ENCODE results near the gene PGAP2. TPM values are rescaled to one million over a fixed set of nuclear protein-coding genes. Genes with fewer than 3 reads are reported as not detected.

The PGAP2 gene
- total and polyA plus RNA-seq, 2 of the 13 experiments (the other 11 are each of a cell fraction or from before 2014, with no cell fraction given): 21.5 to 47.8 TPM

DNA sequence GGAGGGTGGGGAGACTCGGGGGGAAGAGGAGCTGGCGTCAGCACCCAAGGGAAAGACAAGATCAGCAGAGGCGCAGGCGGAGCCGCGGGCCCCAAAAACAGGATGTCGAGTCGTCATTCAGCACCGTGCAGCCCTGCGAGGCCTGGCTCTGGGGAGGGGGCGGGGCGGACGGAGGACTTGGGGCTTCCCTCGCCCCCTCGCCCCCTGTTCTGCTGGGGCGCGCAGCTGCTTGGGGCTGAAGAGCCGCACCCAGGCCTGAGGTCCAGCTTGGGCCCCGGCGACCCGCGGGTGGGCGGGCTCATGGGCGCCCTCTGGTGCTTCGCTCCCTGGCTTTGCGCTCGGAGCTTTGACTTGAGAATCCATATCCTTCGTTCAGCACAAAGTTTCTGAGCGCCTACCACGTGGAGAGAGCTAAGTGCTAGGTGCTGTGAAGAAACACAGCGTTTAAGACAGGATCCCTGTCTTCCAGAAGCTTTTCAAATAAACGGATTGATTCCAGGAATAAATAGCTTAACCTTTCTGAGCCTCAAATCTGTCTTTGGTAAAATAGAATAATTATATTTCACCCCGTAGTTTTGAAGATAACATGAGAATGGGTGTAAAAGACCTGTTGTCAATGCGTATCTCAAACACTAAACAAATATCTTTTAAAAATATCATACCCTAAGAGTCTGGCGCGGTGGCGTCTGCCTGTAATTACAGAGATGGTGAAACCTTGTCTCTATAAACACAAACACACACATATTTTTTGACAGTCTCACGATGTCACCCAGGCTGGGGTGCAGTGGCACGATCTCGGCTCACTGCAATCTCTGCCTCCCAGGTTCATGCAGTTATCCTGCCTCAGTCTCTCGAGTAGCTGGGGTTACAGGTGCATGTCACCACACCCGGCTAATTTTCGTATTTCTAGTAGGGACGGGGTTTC is 33.3 kb downstream of the PGAP2 start:
- 12% methylated on average over 26 of the region's 44 CpGs for WGBS (ENCODE audit: low lambda C conversion rate)
- TF ChIP-seq ZFP36L2 (CRISPR knock-in tag; IDR thresholded peaks at IDR 0.05) (no peak), ZKSCAN5 (CRISPR knock-in tag; IDR thresholded peaks at IDR 0.05) (no peak), POLR2G (IDR thresholded peaks at IDR 0.05; ENCODE audit: low read depth, low read length) (peak; percentile 61; the same call in 1 of the 2 replicates), ZNF577 (CRISPR knock-in tag; IDR thresholded peaks at IDR 0.05; ENCODE audit: borderline replicate concordance, low read depth) (no peak), ZNF572 (CRISPR knock-in tag; IDR thresholded peaks at IDR 0.05) (no peak), YEATS4 (CRISPR knock-in tag; IDR thresholded peaks at IDR 0.05; ENCODE audit: borderline replicate concordance) (peak; percentile 83; the same call in 1 of the 2 replicates), BCL6 (CRISPR knock-in tag; IDR thresholded peaks at IDR 0.05) (0 out of 2 replicates have a peak, but pooled peaks have one; percentile 18), ZNF33B (CRISPR knock-in tag; IDR thresholded peaks at IDR 0.05) (no peak), HOXA7 (CRISPR knock-in tag; IDR thresholded peaks at IDR 0.05) (no peak), KLF15 (CRISPR knock-in tag; IDR thresholded peaks at IDR 0.05; ENCODE audit: borderline replicate concordance) (no peak), ZNF317 (CRISPR knock-in tag; IDR thresholded peaks at IDR 0.05) (peak; percentile 80; the same call in 1 of the 2 replicates), SALL1 (CRISPR knock-in tag; IDR thresholded peaks at IDR 0.05) (peak; percentile 77)
- TF ChIP-seq, protein P1, sequence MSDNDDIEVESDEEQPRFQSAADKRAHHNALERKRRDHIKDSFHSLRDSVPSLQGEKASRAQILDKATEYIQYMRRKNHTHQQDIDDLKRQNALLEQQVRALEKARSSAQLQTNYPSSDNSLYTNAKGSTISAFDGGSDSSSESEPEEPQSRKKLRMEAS (IDR thresholded peaks at IDR 0.05): peak; percentile 95
- TF ChIP-seq, protein P2, sequence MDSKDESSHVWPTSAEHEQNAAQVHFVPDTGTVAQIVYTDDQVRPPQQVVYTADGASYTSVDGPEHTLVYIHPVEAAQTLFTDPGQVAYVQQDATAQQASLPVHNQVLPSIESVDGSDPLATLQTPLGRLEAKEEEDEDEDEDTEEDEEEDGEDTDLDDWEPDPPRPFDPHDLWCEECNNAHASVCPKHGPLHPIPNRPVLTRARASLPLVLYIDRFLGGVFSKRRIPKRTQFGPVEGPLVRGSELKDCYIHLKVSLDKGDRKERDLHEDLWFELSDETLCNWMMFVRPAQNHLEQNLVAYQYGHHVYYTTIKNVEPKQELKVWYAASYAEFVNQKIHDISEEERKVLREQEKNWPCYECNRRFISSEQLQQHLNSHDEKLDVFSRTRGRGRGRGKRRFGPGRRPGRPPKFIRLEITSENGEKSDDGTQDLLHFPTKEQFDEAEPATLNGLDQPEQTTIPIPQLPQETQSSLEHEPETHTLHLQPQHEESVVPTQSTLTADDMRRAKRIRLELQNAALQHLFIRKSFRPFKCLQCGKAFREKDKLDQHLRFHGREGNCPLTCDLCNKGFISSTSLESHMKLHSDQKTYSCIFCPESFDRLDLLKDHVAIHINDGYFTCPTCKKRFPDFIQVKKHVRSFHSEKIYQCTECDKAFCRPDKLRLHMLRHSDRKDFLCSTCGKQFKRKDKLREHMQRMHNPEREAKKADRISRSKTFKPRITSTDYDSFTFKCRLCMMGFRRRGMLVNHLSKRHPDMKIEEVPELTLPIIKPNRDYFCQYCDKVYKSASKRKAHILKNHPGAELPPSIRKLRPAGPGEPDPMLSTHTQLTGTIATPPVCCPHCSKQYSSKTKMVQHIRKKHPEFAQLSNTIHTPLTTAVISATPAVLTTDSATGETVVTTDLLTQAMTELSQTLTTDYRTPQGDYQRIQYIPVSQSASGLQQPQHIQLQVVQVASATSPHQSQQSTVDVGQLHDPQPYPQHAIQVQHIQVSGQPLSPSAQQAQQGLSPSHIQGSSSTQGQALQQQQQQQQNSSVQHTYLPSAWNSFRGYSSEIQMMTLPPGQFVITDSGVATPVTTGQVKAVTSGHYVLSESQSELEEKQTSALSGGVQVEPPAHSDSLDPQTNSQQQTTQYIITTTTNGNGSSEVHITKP (CRISPR knock-in tag; IDR thresholded peaks at IDR 0.05; ENCODE audit: low read depth): no peak
- TF ChIP-seq, protein P3, sequence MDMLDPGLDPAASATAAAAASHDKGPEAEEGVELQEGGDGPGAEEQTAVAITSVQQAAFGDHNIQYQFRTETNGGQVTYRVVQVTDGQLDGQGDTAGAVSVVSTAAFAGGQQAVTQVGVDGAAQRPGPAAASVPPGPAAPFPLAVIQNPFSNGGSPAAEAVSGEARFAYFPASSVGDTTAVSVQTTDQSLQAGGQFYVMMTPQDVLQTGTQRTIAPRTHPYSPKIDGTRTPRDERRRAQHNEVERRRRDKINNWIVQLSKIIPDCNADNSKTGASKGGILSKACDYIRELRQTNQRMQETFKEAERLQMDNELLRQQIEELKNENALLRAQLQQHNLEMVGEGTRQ (IDR thresholded peaks at IDR 0.05; ENCODE audit: low read depth, low read length): no peak
- TF ChIP-seq, protein P3 (CRISPR knock-in tag; IDR thresholded peaks at IDR 0.05; ENCODE audit: borderline replicate concordance): no peak

More for the DNA sequence above, 33.3 kb downstream of the PGAP2 start:
- DNase-seq (ENCODE audit: low spot score) (peak; percentile 79), ATAC-seq (peak; percentile 84), FAIRE-seq (peak; percentile 69)
- H3K4me3 ChIP-seq (replicated peaks in 1 of 3; ENCODE audit: insufficient read depth in 1 of 3, low read depth in 2 of 3, low read length in 3 of 3): peak overlapping the region; percentile 79 to 84 (median 83)
- peaks cover 20% of the 10 kb centered on the region for H3K79me2 ChIP-seq (ENCODE audit: insufficient read depth, low read length)
- H3K36me3 ChIP-seq (replicated peaks in 1 of 2; ENCODE audit: control insufficient read depth in 1 of 2, insufficient read depth in 2 of 2, low read length in 2 of 2): no peaks in the 10 kb centered on the region; a peak in 1 of 5 replicates
- no TSS peak for BruUV-seq (replicated peaks)
- H3K9ac ChIP-seq (ENCODE audit: insufficient read depth, low read depth, low read length): peak overlapping the region; percentile 72
- peaks cover 46% of the 10 kb centered on the region for H3K4me1 ChIP-seq (ENCODE audit: insufficient read depth, low read length)
- no peaks in the 10 kb centered on the region; a peak in 1 of 5 replicates for H3K27me3 ChIP-seq (ENCODE audit: control insufficient read depth in 1 of 2, insufficient read depth in 2 of 2, low read length in 2 of 2)
- H3K27ac ChIP-seq (ENCODE audit: extremely low read length, insufficient read depth, low read length): peak overlapping the region; percentile 75
- POLR2A ChIA-PET: interaction anchor here (0.8 to 4.8 kb wide), 14 partner anchors 9 to 219 kb away, joined by 3 to 42 read pairs (median 4); partner anchors contain the start of genes NUP98, PGAP2 and STIM1
- CTCF ChIA-PET (ENCODE audit: low intra/inter-chr PET ratio, low total read pairs): interaction anchor here (1.5 kb wide), 1 partner anchor 16 kb away, joined by 15 read pairs; no protein-coding TSS in a partner anchor
- in situ Hi-C loops (cut with HindIII; ENCODE audit: extremely low pct_ligation_motif_present, low pct_unique_long_range_greater_than_20kb) (no loop called here), intact Hi-C loops (cut with micrococcal nuclease; ENCODE audit: unreplicated experiment) (loop anchor here (1.0 to 2.0 kb wide), 3 partner anchors 13 to 33 kb away; partner anchors contain the start of genes PGAP2 and STIM1)
- H4K20me1 ChIP-seq (ENCODE audit: insufficient read depth, low read length): peaks cover 5% of the 10 kb centered on the region; the same call in 1 of the 2 replicates
- H3K4me2 ChIP-seq (ENCODE audit: low read depth, low read length): peak overlapping the region; percentile 66
- no peaks in the 10 kb centered on the region for H3K9me3 ChIP-seq (ENCODE audit: low read length)
- H2AFZ ChIP-seq (ENCODE audit: low read length): no peak overlapping the region

Data from HepG2 (cell line).